ENCODE measurements around the gene TBXAS1. TPM values are rescaled to one million over a fixed set of nuclear protein-coding genes. Genes with fewer than 3 reads are reported as not detected.

The TBXAS1 gene
- total RNA-seq, 1 donor from 2014 or later, result 20.0 TPM

DNA sequence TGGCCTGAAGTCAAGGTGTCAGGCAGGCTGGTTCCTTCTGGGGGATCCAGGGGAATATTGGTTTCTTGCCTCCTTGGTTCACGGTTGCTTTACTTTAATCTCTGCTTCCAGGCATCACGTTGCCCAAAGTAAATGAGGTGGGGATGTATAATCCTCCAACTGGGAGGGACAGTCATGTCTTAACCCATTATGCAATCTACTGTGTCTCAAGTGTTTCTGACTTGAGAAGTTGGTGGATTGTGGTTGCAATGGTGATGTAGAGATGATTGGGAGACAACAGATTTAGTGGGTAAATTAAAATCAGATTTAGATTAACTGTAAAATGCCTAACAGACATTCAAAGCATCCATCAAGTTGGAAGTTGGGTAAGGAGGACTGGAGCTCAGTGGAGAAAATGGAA, 32.7 kb downstream of the TBXAS1 start:
- TF ChIP-seq, protein P1, sequence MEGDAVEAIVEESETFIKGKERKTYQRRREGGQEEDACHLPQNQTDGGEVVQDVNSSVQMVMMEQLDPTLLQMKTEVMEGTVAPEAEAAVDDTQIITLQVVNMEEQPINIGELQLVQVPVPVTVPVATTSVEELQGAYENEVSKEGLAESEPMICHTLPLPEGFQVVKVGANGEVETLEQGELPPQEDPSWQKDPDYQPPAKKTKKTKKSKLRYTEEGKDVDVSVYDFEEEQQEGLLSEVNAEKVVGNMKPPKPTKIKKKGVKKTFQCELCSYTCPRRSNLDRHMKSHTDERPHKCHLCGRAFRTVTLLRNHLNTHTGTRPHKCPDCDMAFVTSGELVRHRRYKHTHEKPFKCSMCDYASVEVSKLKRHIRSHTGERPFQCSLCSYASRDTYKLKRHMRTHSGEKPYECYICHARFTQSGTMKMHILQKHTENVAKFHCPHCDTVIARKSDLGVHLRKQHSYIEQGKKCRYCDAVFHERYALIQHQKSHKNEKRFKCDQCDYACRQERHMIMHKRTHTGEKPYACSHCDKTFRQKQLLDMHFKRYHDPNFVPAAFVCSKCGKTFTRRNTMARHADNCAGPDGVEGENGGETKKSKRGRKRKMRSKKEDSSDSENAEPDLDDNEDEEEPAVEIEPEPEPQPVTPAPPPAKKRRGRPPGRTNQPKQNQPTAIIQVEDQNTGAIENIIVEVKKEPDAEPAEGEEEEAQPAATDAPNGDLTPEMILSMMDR (conservative IDR thresholded peaks at IDR 0.05; ENCODE audit: low read depth, low read length), result no peak
- H3K4me3 ChIP-seq (ENCODE audit: low read depth, low read length), result no peak overlapping the region
- no peak for DNase-seq (ENCODE audit: low read depth)

DNA sequence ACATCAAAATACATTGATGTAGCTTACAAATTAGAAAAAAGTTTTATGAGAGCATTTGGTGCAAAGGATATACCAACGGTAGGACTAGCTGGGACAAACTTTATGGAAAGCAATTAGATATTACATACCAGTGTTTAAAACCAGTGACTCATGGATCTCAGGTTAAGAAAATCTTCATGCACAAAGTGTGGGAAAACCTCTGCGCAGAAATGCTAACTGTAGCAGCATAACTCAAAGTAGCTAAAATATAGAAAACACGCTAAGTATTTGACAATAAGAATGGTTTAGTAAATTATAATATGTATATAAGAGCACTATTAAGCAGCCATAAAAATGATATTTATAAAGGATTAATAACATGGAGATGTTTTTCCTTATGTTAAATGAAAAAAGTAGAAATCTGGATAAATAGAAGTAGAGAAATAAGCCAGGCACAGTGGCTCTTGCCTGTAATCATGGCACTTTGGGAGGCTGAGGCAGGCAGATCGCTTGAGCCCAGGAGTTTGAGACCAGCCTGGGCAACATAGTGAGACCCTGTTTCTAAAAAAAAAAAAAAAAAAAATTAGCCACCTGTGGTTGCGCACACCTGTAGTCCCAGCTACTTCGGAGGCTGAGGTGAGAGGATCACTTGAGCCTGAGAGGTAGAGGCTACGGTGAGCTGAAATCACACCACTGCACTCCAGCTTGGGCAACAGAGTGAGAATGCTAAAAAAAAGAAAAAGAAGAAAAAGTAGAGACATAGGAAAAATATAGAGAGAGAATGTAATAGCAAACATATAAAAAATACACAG, 37.2 kb downstream of the TBXAS1 start:
- H3K4me3 ChIP-seq (ENCODE audit: low read depth, low read length), result no peak overlapping the region
- no peak for DNase-seq (ENCODE audit: low read depth)
- TF ChIP-seq, protein P1 (conservative IDR thresholded peaks at IDR 0.05; ENCODE audit: low read depth, low read length), result no peak

DNA sequence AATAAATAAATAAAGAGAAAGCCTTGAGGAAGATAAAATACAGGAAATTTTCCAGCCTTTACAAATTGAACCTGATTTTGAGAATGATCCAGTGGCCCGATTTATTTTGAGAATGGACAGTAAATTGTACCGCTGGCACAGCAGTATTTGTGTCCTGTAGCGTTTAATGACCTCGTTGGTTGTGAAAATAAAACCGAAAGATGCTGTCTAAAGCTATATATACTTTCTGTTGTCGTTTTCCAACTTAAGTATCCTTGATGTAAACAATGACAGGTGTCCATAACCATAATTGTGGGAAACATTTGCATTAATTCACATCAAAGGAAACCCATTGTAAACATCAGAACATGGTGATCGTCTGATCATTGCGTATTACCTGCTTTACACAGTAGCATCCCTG, 38.8 kb downstream of the TBXAS1 start:
- TF ChIP-seq, protein P1 (conservative IDR thresholded peaks at IDR 0.05; ENCODE audit: low read depth, low read length), result no peak
- DNase-seq (ENCODE audit: low read depth), result no peak
- H3K4me3 ChIP-seq (ENCODE audit: low read depth, low read length), result no peak overlapping the region

DNA sequence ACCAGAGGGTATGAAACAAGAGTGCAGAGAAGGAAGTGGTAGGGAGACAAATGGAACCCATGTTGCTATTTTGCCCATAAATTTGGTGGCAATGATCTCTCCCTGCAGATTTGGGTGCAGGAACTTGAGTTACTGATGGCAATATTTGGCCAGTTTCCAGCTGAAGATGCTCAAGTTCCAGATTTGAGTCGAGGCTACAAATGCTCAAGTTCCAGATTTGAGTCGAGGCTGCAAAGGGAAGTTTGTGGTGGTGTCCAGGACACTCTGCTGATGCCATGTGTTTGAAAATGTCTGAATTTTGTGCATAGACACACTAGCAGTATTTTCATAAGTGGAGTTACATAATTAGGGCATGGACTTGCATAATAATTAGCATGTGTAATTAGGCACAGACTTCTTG, 40.8 kb downstream of the TBXAS1 start:
- TF ChIP-seq, protein P1 (conservative IDR thresholded peaks at IDR 0.05; ENCODE audit: low read depth, low read length), result no peak
- H3K4me3 ChIP-seq (ENCODE audit: low read depth, low read length), result no peak overlapping the region
- DNase-seq (ENCODE audit: low read depth), result no peak

DNA sequence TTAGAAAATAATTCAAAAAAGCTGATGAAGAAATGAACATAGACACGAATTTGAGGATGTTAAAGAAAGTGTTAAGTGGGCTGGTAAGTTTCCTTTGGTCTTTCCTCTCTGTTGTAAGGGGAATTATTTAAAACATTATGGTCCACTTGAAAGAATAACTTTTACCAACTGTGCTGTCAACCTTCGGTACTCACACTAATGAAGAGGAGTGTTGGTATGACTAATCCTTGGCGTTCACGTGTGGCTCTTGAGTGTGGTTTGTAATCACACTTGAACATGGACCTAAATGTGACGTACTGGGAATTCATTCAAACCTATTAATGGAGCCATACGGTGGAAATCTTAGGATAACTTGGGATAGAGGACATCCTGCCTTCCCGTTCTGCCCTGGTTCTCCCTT, 41.3 kb downstream of the TBXAS1 start:
- no peak for DNase-seq (ENCODE audit: low read depth)
- TF ChIP-seq, protein P1 (conservative IDR thresholded peaks at IDR 0.05; ENCODE audit: low read depth, low read length), result no peak
- H3K4me3 ChIP-seq (ENCODE audit: low read depth, low read length), result no peak overlapping the region

DNA sequence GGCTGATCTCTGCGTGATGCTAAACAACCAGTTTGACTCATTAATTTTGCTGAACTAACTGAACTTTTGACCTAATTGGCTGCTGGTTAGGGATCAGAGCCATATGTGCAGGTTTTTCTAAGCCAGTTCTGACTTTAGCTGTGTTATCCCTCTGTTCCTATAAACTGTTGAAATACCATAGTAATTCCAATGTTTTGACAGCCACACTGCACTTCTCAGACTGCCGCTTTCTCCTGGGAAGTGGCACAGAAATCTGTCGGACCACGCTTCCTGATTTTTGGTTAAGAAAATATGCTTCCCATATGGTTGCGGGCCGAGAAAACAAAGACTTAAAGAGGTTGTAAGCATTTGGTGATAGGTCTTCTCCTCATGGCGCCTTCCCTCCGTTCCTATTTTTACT, 42.3 kb downstream of the TBXAS1 start:
- DNase-seq (ENCODE audit: low read depth), result no peak
- TF ChIP-seq, protein P1 (conservative IDR thresholded peaks at IDR 0.05; ENCODE audit: low read depth, low read length), result no peak
- H3K4me3 ChIP-seq (ENCODE audit: low read depth, low read length), result no peak overlapping the region

DNA sequence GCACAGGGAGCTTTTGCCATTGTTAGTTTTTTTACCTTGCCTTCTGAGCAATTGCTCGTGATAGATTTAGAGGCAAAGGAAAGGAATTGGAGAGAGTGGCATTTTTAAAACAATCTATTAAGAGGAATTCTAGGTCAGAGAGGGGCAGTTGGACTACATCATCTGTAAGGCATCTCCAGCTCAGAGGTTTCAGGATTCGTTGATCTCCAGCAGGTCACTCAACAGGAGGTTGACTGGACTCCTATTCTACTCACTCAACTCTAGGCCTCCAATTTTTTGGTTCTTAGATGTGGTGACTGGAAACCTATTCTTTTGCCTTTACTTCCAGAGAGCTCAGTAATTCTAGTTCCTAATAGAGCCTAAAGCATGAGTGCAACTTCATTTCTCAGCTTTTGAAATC, 42.8 kb downstream of the TBXAS1 start:
- H3K4me3 ChIP-seq (ENCODE audit: low read depth, low read length), result no peak overlapping the region
- TF ChIP-seq, protein P1 (conservative IDR thresholded peaks at IDR 0.05; ENCODE audit: low read depth, low read length), result no peak
- DNase-seq (ENCODE audit: low read depth), result no peak
